GM19043 (cell line): ENCODE data around the gene CYP11A1.
"Not testable (repeated sequence)": the region's sequence is repeated elsewhere in the genome, so short reads cannot be mapped to it uniquely, and the experiment has no call there.

Experiments
- ATAC-seq: cut with Tn5 transposase; IDR thresholded peaks from one replicate; pipeline ENCODE4 v1.9.1; 2021; ENCODE audit warnings: low read depth; ENCODE audit not compliant: unreplicated experiment

Gene CYP11A1

GRCh38 chr15:74376226-74376625 lies 8.8 kb upstream of the CYP11A1 start:
- no peak for ATAC-seq

DNA sequence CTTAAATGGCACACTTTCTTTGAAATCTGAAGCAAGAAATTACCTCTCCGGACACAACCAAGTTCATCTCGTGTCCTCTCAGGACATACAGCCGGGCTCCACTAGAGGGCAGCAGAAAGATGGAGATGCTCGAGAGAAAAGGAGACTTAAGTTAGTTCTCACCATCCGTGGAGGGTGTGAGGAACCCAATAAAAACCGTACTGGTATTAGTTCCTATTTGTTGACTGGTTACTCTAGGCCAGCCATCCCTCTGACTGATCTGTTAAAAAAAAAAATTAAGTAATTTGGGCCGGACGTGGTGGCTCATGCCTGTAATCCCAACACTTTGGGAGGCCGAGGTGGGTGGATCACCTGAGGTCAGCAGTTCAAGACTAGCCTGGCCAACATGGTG lies 7.9 kb upstream of the CYP11A1 start:
- ATAC-seq: no peak

DNA sequence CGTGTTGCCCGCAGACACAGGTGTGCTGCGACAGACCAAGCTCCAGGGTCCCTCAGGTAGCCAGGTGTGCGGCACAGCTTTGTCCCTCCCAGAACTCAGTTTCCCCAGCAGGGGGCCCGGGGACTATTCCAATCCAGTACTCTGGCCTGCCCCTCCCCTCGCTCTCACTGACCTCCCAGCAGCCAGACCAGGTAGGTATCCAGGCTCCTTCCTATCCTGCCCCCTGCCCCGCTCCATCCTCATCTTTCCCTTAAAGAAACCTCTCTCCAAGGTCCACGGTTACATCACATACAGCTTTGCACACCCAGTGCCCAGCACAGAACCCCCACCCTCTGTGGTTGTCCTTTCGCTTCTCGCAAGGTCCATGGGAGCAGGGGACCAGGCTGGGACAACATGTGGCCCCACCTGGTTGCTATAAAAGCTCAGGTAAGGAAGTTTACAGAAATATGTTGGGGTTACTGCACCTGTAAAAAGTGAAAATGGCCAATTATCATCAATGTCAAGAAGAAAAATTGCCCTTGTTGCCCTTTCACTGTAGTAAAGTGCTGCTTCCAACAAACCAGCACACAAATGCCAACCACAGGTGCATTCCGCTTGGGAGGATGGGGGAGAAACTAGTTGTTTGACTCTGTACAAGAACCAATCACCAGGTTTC lies 7.3 kb upstream of the CYP11A1 start:
- no peak for ATAC-seq

DNA sequence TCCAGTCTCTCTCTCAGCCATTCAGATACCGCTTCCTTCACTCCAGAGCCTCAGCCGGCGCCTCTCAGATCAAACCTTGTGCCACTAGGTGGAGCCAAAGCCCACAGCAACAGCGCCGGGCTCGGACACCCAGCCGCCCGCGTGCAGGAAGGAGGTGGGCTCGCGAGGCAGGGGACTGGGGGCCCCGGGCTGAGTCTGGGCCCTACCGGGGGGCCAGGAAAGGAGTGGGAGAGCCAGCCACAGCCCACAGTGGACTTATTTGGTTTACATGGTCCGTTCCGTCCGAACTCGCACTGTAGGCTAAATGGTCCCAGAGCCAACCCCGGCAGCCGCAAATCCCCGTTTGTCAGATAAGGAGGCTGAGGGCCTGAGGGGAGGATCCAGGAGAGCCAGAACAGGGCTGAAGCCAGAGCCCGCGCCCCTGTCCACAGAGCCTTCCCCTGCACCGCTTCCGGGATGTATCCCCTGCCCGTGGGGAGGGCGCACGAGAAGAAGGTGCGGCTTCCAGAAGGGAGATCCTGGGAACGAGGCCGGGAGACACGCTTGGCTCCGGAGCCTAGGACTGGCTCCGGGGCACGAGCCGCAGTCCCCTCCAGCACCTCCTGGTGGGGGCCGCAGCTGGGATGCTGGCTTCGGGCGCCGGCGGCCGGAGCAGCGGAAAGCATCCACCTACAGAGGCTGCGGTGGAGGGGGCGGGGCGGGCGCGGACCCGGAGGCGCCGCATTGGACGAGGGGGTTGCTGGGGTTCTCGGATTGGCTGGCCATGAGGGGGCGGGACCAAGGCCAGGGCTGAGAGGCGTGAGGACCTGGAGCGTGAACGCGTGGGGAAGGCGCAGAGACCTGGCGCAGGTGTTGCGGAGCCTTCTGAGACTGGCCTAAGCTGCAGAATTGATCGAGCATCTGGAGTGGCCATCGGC lies 6.5 kb upstream of the CYP11A1 start:
- ATAC-seq: peak; percentile 49

DNA sequence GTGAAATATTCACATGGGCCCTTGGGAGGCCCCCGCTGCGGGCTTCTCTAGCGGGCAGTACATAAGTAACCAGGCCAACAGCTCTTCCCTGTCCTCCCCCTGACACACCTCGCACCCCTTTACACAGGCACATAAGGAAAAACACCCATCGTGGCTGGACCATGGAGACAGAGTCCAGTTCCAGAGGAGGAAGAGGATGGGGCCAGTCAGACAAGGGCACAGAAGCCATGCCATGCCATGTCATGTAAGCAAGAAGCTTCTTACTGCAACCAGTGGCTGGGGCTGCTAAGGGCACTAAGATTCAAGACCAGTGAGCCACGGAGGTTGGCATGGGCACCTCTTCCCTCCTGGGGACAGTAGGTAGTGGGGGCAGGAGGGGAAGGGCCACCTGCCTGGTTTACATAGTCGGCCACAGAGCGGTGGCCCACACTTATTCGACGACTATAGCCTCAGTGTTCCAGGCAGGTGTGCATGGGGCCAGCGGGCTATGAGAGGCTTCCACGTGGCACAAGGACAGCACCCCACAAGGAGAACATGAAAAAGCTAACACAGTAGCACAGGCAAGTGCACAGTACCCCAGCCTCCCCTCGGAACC lies 5.7 kb upstream of the CYP11A1 start:
- ATAC-seq: no peak

DNA sequence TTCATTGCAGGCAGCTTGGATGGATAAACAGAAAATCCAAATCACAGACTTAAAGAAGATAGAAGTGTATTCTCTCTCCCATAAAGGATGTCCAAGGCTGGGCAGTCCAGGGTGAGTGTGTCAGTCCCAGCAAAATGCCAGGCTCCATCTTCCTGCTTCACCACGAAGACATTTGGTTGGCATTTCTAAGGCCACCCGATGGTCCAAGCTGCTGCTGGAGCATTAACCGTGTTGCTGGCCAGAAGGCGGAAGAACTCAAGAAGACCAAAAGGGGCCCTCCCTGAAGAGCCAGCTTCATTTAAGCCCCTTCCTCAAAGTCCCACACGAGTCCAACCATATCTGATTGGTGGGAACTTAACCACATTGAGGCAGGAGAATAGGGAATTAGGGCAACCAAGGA lies 3.0 kb upstream of the CYP11A1 start:
- ATAC-seq: no peak

DNA sequence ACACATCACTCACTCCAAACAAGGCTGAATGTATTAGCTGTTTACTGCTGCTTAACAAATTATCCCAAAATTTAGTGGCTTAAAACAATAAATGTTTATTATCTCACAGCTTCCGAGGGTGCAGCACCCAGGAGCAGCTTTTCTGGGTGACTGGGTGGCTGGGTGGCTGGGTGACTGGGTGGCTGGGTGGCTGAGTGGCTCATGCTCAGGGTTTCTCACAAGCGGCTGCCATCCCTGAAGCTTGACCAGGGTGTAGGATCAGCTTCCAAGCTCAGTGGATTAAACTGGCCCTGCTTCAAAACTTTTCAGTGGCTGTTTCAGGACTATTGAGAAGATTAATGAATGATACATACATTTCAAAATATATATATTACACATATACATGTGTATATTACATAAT lies 2.3 kb upstream of the CYP11A1 start:
- ATAC-seq: no peak

DNA sequence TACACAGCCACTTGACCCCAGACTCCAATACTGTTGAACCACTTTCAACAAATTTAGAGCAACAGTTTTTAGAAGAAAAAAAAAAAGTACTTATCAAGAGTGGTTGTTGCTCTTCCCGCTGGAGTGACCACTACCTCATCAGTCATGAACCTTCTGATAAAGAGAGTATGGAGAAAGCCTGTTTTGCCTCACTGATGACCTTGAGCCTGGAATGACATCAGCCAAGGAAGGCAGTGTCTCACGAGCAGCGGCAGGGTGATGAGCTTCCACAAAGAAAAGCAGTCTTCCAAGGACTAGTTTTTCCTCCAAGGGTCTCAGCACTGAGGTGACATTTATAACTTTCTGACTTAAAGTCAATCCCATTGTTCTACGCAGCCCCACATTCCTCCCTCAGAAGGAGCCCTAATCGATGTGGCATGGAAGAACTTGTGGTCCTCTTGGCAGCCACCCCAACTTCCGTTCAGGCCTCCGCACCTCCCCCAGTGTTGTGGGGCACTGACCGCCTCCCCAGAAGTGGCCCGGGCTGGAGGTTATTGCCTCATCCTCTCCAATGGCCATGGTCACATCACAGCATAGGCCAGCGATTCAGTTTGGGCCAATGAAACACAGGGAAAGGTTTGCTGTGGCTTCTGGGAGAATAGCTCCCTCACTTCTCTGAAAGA lies 1.8 kb upstream of the CYP11A1 start:
- no peak for ATAC-seq

- ATAC-seq: no peak
These were observed 675 bp upstream of the CYP11A1 start for GRCh38 chr15:74368121-74368520.

- ATAC-seq: no peak
These were observed 1.6 kb downstream of the CYP11A1 start for GRCh38 chr15:74365598-74366445.

DNA sequence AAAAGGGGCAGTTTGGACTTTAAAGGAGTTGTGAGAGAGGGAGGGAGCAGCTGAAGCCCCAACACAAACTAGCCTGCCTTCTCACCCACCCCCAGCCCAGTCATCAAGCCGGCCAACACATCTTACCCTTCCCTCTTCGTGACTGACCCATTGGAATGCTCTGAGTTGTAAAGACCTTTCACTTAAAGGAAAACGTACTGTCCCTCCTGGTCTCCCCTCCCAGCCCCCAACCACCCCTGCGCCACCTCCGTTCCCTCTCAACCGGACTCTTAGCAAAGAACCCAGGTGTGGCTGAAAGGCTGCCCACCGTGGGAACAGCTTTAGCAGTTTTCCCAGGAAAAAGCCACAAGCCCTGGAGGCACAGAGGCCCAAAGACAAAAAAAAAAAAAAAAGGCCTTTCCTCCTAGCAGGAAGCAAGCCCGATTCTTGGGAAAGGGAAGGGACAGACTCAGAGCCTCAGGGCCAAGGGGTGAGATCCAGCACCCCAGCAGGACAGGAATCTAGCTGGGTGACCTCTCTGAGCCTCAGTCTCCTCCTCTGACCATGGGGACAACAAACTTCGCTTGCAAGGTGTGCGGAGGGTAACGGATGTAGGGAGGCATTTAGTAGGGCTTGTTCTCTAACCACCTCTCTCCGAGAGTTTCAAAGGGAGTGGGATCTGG lies 2.4 kb downstream of the CYP11A1 start:
- no peak for ATAC-seq

GRCh38 chr15:74362482-74362881 lies 5.0 kb downstream of the CYP11A1 start:
- ATAC-seq: no peak

GRCh38 chr15:74360855-74361254 lies 6.6 kb downstream of the CYP11A1 start:
- not testable (repeated sequence) for ATAC-seq

GRCh38 chr15:74359376-74359775 lies 8.1 kb downstream of the CYP11A1 start:
- ATAC-seq: not testable (repeated sequence)

- not testable (repeated sequence) for ATAC-seq
These were observed 9.9 kb downstream of the CYP11A1 start for GRCh38 chr15:74357514-74357913.

- ATAC-seq: not testable (repeated sequence)
These were observed 11.4 kb downstream of the CYP11A1 start for GRCh38 chr15:74356050-74356449.

GRCh38 chr15:74353992-74354391 lies 13.5 kb downstream of the CYP11A1 start:
- ATAC-seq: not testable (repeated sequence)

DNA sequence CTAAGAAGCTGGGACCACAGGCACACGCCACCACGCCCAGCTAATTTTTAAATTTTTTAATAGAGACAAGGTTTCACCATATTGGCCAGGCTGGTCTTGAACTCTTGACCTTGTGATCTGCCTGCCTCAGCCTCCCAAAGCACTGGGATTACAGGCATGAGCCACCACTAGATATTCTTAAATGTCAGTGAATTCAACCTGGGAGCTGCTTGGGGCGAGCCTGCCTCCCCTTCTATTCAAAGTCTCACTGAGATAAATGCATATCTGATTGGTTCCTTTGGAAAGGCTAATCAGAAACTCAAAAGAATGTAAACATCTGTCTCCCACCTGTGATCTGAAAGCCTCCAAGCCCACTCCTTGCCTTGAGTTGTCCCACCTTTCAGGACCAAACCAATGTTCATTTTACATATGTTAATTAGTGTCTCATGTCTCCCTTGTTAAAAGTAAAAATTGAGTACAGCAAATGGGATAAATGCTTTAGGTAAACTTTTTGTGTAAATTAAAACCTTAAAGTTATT lies 15.0 kb downstream of the CYP11A1 start:
- no peak for ATAC-seq

DNA sequence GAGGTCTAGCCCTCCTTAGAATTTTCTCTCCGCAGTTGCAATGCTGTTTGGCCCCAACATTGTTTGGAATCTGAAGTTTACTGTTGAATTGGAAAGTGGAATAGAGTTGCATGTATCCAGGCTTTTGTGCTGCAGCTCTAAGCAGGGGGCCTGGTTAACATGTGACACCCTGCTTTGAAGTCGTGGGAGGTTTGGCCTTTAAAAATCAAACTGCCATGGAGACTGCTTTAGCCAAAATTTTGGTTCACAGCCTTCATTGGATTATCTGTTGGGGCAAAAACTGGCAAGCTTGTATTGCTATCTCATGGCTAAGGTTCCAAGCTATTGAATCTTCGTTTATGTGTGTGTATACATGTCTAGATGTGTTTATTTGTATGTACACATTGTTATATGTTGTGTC lies 15.8 kb downstream of the CYP11A1 start:
- no peak for ATAC-seq
